K562 (cell line): ENCODE data around the gene NUP43. TPM values are rescaled to one million over a fixed set of nuclear protein-coding genes. Genes with fewer than 3 reads are reported as not detected.

Experiments used
- CBX3 ChIP-seq, 2 experiments: IDR thresholded peaks; 1 replicate in 1 of 2; 2 replicates in 1 of 2; pipeline ENCODE4 v1.6.1; 2012; ENCODE audit warnings: inconsistent platforms in 2 of 2, low read length in 2 of 2, borderline replicate concordance in 1 of 2, control low read depth in 1 of 2
- JUNB ChIP-seq: fragments of 450-650 bp; formaldehyde crosslinking; conservative IDR thresholded peaks from 2 replicates; pipeline ENCODE4 v1.4.0; 2020; ENCODE audit warnings: mild to moderate bottlenecking
- NR2C2 ChIP-seq, 2 experiments: fragments of 200-800 bp in 1 of 2; sonication (Bioruptor generic) in 1 of 2; sonication (generic) in 1 of 2; formaldehyde crosslinking in 1 of 2; IDR thresholded peaks; 2 replicates each; pipeline versions ENCODE4 v1.6.1 to v1.8.0; 2016 to 2022; ENCODE audit warnings: mild to moderate bottlenecking in 1 of 2, missing compliant biosample characterization in 1 of 2, missing genetic modification characterization in 1 of 2, missing genetic modification reagents in 1 of 2
- RNF2 ChIP-seq: sonication (generic); IDR thresholded peaks from 2 replicates; pipeline ENCODE4 v1.6.1; 2016
- SMC3 ChIP-seq: conservative IDR thresholded peaks from 2 replicates; pipeline ENCODE4 v1.6.1; 2011; ENCODE audit warnings: low read depth, low read length, improper control_type of control experiment; ENCODE audit not compliant: insufficient read depth
- TAF9B ChIP-seq: fragments of 450-650 bp; IDR thresholded peaks from 2 replicates; pipeline ENCODE4 v1.6.1; 2018; ENCODE audit warnings: mild to moderate bottlenecking; ENCODE audit not compliant: partially characterized antibody
- ZFP36 ChIP-seq: fragments of 150-350 bp; IDR thresholded peaks from 2 replicates; pipeline ENCODE4 v1.6.1; 2018; ENCODE audit warnings: low read length, low read depth; ENCODE audit not compliant: partially characterized antibody
- ZNF23 ChIP-seq: fragments of 250-450 bp; sonication (Bioruptor Pico); IDR thresholded peaks from 2 replicates; pipeline ENCODE4 v1.4.0; 2020; ENCODE audit warnings: mild to moderate bottlenecking
- ZNF282 ChIP-seq: sonication (generic); formaldehyde crosslinking; IDR thresholded peaks from 2 replicates; pipeline ENCODE4 v1.8.1; 2023; ENCODE audit warnings: missing genetic modification reagents
- ZNF77 ChIP-seq: fragments of 250-450 bp; sonication (Bioruptor Pico); IDR thresholded peaks from 2 replicates; pipeline ENCODE4 v1.5.0; 2020
- polyA plus RNA-seq, 8 experiments: library from polyadenylated mRNA; depleted of rRNA in 4 of 8; stranded (reverse) in 5 of 8; unstranded in 3 of 8; fragments of >200 nt; fragmentation: Nextera tagmentation in 2 of 8; fragmentation: Illumina TruSeq in 1 of 8; extraction: Ambion mirVana in 2 of 8; extraction: Trizol in 1 of 8; gene quantifications; 2 replicates each; pipeline versions ENCODE4 v1.2.1 to v1.2.3, GENCODE V29; 2011 to 2014; ENCODE audit warnings: inconsistent platforms in 1 of 8, missing spikeins in 1 of 8
- total RNA-seq, 7 experiments: library from RNA; depleted of rRNA in 6 of 7; stranded (reverse); fragments of >200 nt in 6 of 7; fragmentation: Illumina TruSeq in 2 of 7; extraction: Trizol in 2 of 7; gene quantifications; 2 replicates each; pipeline versions ENCODE4 v1.2.1 to v1.2.3, GENCODE V29; 2011 to 2021; ENCODE audit warnings: low replicate concordance in 1 of 7
- TF ChIP-seq, protein P1 (sequence below): fragments of 250-450 bp; sonication (Bioruptor Pico); IDR thresholded peaks from 2 replicates; pipeline ENCODE4 v1.4.0; 2020; ENCODE audit warnings: mild to moderate bottlenecking, moderate library complexity
- TF ChIP-seq, protein P2 (sequence below): fragments of 250-450 bp; sonication (Bioruptor Pico); IDR thresholded peaks from 2 replicates; pipeline ENCODE4 v1.5.0; 2021; ENCODE audit warnings: mild to moderate bottlenecking, borderline replicate concordance
- TF ChIP-seq, protein P3 (sequence below): fragments of 450-650 bp; formaldehyde crosslinking; IDR thresholded peaks from 2 replicates; pipeline ENCODE4 v1.4.0; 2022; ENCODE audit warnings: missing genetic modification characterization
- TF ChIP-seq, protein P4 (sequence below): fragments of 450-650 bp; formaldehyde crosslinking; IDR thresholded peaks from 2 replicates; pipeline ENCODE4 v1.4.0; 2022; ENCODE audit warnings: missing genetic modification characterization
- TF ChIP-seq, protein P5 (sequence below): sonication (generic); formaldehyde crosslinking; IDR thresholded peaks from 2 replicates; pipeline ENCODE4 v1.4.0; 2020; ENCODE audit warnings: mild to moderate bottlenecking, missing genetic modification reagents
- TF ChIP-seq, protein P6 (sequence below): sonication (generic); formaldehyde crosslinking; IDR thresholded peaks from 2 replicates; pipeline ENCODE4 v1.9.0; 2022; ENCODE audit warnings: mild to moderate bottlenecking, missing genetic modification reagents

NUP43 gene
- total and polyA plus RNA-seq, 9 of the 15 experiments (the other 6 are each of a cell fraction or from before 2014, with no cell fraction given): 28.9 to 136 (median 67.4) TPM

DNA sequence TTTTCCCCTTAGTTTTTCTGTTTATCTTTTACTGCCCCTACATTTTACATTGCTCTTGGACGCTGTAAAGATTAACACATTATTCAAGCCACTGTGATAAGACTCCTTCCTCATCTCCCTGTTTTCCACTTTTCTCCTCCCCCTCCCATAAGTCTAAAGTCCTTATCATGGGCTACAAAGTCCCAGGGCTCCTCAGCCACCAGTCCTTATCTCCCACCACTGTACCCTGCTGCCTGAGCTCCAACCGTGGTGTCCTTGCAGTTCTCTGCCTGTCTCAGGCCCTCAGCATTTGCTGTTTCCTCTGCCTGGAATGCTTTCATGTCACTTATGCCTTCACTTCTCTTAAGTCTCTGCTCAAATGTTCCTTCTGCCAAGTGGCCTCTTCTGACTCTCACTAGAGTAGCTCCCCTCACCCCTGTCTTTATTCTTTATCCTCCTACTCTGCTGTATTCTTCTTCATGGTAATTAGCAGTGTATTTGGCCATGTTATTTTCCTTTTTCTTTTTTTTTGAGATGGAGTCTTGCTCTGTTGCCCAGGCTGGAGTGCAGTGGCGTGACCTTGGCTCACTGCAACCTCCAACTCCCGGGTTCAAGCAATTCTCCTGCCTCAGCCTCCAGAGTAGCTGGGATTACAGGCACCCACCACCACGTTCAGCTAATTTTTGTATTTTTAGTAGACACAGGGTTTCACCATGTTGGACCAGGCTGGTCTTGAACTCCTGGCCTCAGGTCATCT is 17.7 kb downstream of the NUP43 start (continued):
- TF ChIP-seq, protein P1, sequence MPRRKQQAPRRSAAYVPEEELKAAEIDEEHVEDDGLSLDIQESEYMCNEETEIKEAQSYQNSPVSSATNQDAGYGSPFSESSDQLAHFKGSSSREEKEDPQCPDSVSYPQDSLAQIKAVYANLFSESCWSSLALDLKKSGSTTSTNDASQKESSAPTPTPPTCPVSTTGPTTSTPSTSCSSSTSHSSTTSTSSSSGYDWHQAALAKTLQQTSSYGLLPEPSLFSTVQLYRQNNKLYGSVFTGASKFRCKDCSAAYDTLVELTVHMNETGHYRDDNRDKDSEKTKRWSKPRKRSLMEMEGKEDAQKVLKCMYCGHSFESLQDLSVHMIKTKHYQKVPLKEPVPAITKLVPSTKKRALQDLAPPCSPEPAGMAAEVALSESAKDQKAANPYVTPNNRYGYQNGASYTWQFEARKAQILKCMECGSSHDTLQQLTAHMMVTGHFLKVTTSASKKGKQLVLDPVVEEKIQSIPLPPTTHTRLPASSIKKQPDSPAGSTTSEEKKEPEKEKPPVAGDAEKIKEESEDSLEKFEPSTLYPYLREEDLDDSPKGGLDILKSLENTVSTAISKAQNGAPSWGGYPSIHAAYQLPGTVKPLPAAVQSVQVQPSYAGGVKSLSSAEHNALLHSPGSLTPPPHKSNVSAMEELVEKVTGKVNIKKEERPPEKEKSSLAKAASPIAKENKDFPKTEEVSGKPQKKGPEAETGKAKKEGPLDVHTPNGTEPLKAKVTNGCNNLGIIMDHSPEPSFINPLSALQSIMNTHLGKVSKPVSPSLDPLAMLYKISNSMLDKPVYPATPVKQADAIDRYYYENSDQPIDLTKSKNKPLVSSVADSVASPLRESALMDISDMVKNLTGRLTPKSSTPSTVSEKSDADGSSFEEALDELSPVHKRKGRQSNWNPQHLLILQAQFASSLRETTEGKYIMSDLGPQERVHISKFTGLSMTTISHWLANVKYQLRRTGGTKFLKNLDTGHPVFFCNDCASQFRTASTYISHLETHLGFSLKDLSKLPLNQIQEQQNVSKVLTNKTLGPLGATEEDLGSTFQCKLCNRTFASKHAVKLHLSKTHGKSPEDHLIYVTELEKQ (CRISPR knock-in tag): no peak
- TF ChIP-seq JUNB (no peak), ZNF23 (CRISPR knock-in tag) (no peak), ZNF282 (no peak), TAF9B (peak; percentile 11), NR2C2 (CRISPR knock-in tag; IDR thresholded peaks at IDR 0.05) (no peak), NR2C2 (tag; IDR thresholded peaks at IDR 0.05) (no peak), ZFP36 (no peak), RNF2 (peak; percentile 95), ZNF77 (CRISPR knock-in tag) (no peak), CBX3 (IDR thresholded peaks at IDR 0.05; ENCODE audit: borderline replicate concordance in 1 of 2, low read length in 2 of 2) (peak in 1 of 2 experiments; percentile 61; a peak in 2 of 3 replicates), SMC3 (no peak)
- TF ChIP-seq, protein P2, sequence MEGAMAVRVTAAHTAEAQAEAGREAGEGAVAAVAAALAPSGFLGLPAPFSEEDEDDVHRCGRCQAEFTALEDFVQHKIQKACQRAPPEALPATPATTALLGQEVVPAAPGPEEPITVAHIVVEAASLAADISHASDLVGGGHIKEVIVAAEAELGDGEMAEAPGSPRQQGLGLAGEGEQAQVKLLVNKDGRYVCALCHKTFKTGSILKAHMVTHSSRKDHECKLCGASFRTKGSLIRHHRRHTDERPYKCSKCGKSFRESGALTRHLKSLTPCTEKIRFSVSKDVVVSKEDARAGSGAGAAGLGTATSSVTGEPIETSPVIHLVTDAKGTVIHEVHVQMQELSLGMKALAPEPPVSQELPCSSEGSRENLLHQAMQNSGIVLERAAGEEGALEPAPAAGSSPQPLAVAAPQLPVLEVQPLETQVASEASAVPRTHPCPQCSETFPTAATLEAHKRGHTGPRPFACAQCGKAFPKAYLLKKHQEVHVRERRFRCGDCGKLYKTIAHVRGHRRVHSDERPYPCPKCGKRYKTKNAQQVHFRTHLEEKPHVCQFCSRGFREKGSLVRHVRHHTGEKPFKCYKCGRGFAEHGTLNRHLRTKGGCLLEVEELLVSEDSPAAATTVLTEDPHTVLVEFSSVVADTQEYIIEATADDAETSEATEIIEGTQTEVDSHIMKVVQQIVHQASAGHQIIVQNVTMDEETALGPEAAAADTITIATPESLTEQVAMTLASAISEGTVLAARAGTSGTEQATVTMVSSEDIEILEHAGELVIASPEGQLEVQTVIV (CRISPR knock-in tag): no peak
- TF ChIP-seq, protein P3, sequence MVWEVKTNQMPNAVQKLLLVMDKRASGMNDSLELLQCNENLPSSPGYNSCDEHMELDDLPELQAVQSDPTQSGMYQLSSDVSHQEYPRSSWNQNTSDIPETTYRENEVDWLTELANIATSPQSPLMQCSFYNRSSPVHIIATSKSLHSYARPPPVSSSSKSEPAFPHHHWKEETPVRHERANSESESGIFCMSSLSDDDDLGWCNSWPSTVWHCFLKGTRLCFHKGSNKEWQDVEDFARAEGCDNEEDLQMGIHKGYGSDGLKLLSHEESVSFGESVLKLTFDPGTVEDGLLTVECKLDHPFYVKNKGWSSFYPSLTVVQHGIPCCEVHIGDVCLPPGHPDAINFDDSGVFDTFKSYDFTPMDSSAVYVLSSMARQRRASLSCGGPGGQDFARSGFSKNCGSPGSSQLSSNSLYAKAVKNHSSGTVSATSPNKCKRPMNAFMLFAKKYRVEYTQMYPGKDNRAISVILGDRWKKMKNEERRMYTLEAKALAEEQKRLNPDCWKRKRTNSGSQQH (CRISPR knock-in tag): peak; percentile 83
- TF ChIP-seq, protein P4, sequence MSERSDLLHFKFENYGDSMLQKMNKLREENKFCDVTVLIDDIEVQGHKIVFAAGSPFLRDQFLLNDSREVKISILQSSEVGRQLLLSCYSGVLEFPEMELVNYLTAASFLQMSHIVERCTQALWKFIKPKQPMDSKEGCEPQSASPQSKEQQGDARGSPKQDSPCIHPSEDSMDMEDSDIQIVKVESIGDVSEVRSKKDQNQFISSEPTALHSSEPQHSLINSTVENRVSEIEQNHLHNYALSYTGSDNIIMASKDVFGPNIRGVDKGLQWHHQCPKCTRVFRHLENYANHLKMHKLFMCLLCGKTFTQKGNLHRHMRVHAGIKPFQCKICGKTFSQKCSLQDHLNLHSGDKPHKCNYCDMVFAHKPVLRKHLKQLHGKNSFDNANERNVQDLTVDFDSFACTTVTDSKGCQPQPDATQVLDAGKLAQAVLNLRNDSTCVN (CRISPR knock-in tag): peak; percentile 74; the same call in 1 of the 2 replicates
- TF ChIP-seq, protein P5, sequence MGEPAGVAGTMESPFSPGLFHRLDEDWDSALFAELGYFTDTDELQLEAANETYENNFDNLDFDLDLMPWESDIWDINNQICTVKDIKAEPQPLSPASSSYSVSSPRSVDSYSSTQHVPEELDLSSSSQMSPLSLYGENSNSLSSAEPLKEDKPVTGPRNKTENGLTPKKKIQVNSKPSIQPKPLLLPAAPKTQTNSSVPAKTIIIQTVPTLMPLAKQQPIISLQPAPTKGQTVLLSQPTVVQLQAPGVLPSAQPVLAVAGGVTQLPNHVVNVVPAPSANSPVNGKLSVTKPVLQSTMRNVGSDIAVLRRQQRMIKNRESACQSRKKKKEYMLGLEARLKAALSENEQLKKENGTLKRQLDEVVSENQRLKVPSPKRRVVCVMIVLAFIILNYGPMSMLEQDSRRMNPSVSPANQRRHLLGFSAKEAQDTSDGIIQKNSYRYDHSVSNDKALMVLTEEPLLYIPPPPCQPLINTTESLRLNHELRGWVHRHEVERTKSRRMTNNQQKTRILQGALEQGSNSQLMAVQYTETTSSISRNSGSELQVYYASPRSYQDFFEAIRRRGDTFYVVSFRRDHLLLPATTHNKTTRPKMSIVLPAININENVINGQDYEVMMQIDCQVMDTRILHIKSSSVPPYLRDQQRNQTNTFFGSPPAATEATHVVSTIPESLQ (CRISPR knock-in tag): no peak
- TF ChIP-seq, protein P6, sequence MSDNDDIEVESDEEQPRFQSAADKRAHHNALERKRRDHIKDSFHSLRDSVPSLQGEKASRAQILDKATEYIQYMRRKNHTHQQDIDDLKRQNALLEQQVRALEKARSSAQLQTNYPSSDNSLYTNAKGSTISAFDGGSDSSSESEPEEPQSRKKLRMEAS (CRISPR knock-in tag): peak; percentile 64; the same call in 1 of the 2 replicates
